MM.1S (cell line): ENCODE measurements around the gene BMERB1.

Experiments
- EZH2 ChIP-seq: fragments of 300-600 bp; sonication (generic); optimal IDR thresholded peaks from 2 replicates; pipeline ENCODE3; 2017; ENCODE audit warnings: low read depth, mild to moderate bottlenecking, antibody characterized with exemption, low read length, mixed read lengths
- EZH2phosphoT487 ChIP-seq: fragments of 300-600 bp; sonication (generic); IDR thresholded peaks from 2 replicates; pipeline ENCODE4 v1.6.1; 2018; ENCODE audit warnings: antibody characterized with exemption, low read length
- TF ChIP-seq, protein P1 (sequence below): fragments of 300-600 bp; sonication (generic); IDR thresholded peaks from 2 replicates; pipeline ENCODE4 v1.5.1; 2016; ENCODE audit warnings: antibody characterized with exemption, low read length, mixed read lengths

- TF ChIP-seq EZH2 = no peak
- TF ChIP-seq, protein P1, sequence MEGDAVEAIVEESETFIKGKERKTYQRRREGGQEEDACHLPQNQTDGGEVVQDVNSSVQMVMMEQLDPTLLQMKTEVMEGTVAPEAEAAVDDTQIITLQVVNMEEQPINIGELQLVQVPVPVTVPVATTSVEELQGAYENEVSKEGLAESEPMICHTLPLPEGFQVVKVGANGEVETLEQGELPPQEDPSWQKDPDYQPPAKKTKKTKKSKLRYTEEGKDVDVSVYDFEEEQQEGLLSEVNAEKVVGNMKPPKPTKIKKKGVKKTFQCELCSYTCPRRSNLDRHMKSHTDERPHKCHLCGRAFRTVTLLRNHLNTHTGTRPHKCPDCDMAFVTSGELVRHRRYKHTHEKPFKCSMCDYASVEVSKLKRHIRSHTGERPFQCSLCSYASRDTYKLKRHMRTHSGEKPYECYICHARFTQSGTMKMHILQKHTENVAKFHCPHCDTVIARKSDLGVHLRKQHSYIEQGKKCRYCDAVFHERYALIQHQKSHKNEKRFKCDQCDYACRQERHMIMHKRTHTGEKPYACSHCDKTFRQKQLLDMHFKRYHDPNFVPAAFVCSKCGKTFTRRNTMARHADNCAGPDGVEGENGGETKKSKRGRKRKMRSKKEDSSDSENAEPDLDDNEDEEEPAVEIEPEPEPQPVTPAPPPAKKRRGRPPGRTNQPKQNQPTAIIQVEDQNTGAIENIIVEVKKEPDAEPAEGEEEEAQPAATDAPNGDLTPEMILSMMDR = no peak
- no peak for TF ChIP-seq EZH2phosphoT487
These were observed 110.0 kb downstream of the BMERB1 start for GRCh38 chr16:15544405-15544804.
